ENCODE results near the gene TIAM2. TPM values are rescaled to one million over a fixed set of nuclear protein-coding genes. Genes with fewer than 3 reads are reported as not detected.

TIAM2 gene
- total and polyA plus RNA-seq, 2 experiments from 2014 or later, result 14.2 to 24.4 TPM

- Mint-ChIP-seq H3K27me3 (ENCODE audit: insufficient read depth, low read depth, poor library complexity) (peaks cover 7% of the 10 kb centered on the region), H3K9me3 (no peaks in the 10 kb centered on the region)
Observed at GRCh38 chr6:155128977-155129376, 133.9 kb downstream of the TIAM2 start.

GRCh38 chr6:155129744-155130143, 134.6 kb downstream of the TIAM2 start:
- DNase-seq (ENCODE audit: low spot score) (no peak), ATAC-seq (no peak)
- H3K4me1 ChIP-seq (ENCODE audit: insufficient read depth), result peaks cover 10% of the 10 kb centered on the region
- no peaks in the 10 kb centered on the region for H3K27me3 ChIP-seq (ENCODE audit: insufficient read depth)
- H3K27me3 Mint-ChIP-seq (ENCODE audit: insufficient read depth, low read depth, poor library complexity), result peaks cover 7% of the 10 kb centered on the region
- H3K27ac Mint-ChIP-seq, result no peak overlapping the region
- no peaks in the 10 kb centered on the region for H3F3A ChIP-seq (replicated peaks; ENCODE audit: low read depth)
- no peak overlapping the region for H3K4me3 Mint-ChIP-seq
- no peaks in the 10 kb centered on the region for H3K36me3 ChIP-seq (ENCODE audit: insufficient read depth)
- H3K4me2 ChIP-seq, result no peak overlapping the region
- H3K36me3 Mint-ChIP-seq (ENCODE audit: low read depth), result peaks cover 15% of the 10 kb centered on the region
- H3K4me1 Mint-ChIP-seq, result peaks cover 16% of the 10 kb centered on the region
- H3K79me2 ChIP-seq (replicated peaks; ENCODE audit: insufficient read depth), result no peaks in the 10 kb centered on the region
- H2AFZ ChIP-seq, result no peak overlapping the region
- no peaks in the 10 kb centered on the region for H3K9me3 Mint-ChIP-seq
- no peaks in the 10 kb centered on the region for H3K9me2 ChIP-seq (ENCODE audit: insufficient read depth)
- no peak for TF ChIP-seq ZNF331 (CRISPR knock-in tag; IDR thresholded peaks at IDR 0.05; ENCODE audit: low read depth)
- TF ChIP-seq ZNF462 (CRISPR knock-in tag; IDR thresholded peaks at IDR 0.05), result no peak
- no peak for TF ChIP-seq EZH2phosphoT487 (IDR thresholded peaks at IDR 0.05; ENCODE audit: unreplicated experiment)
- H3K4me3 ChIP-seq, result no peak overlapping the region
- no peaks in the 10 kb centered on the region for H4K20me1 ChIP-seq (replicated peaks; ENCODE audit: insufficient read depth)
- no peak overlapping the region for H3K27ac ChIP-seq (ENCODE audit: low read depth)

More at GRCh38 chr6:155128977-155129376, 133.9 kb downstream of the TIAM2 start:
- Histone ChIP-seq H3K79me2 (replicated peaks; ENCODE audit: insufficient read depth) (no peaks in the 10 kb centered on the region), H4K20me1 (replicated peaks; ENCODE audit: insufficient read depth) (no peaks in the 10 kb centered on the region), H3K36me3 (ENCODE audit: insufficient read depth) (no peaks in the 10 kb centered on the region), H3K9me2 (ENCODE audit: insufficient read depth) (no peaks in the 10 kb centered on the region), H2AFZ (no peak overlapping the region), H3F3A (replicated peaks; ENCODE audit: low read depth) (no peaks in the 10 kb centered on the region), H3K4me1 (ENCODE audit: insufficient read depth) (peaks cover 7% of the 10 kb centered on the region; the same call in 1 of the 2 replicates), H3K27me3 (ENCODE audit: insufficient read depth) (no peaks in the 10 kb centered on the region), H3K4me2 (no peak overlapping the region), H3K4me3 (no peak overlapping the region), H3K27ac (ENCODE audit: low read depth) (no peak overlapping the region)
- no peak overlapping the region for H3K4me3 Mint-ChIP-seq
- no peak for TF ChIP-seq CREB1 (CRISPR knock-in tag; IDR thresholded peaks at IDR 0.05; ENCODE audit: low read depth)
- TF ChIP-seq ZNF114 (CRISPR knock-in tag; IDR thresholded peaks at IDR 0.05), result no peak
- TF ChIP-seq POLR2AphosphoS5 (IDR thresholded peaks at IDR 0.05; ENCODE audit: low read depth), result no peak
- no peak for TF ChIP-seq STAT1 (IDR thresholded peaks at IDR 0.05; ENCODE audit: unreplicated experiment)
- no peak for TF ChIP-seq CTCF (conservative IDR thresholded peaks at IDR 0.05; ENCODE audit: low read depth in 2 of 2)
- ATAC-seq (no peak), DNase-seq (ENCODE audit: low spot score) (no peak)
- H3K36me3 Mint-ChIP-seq (ENCODE audit: low read depth), result peaks cover 15% of the 10 kb centered on the region
- H3K4me1 Mint-ChIP-seq, result peaks cover 14% of the 10 kb centered on the region
- no peak overlapping the region for H3K27ac Mint-ChIP-seq
